Measurements from ENCODE around the gene ANKRD13C.

GRCh38 chr1:70256664-70257063 lies 97.9 kb downstream of the ANKRD13C start:
- no peak for TF ChIP-seq TAF1 (IDR thresholded peaks at IDR 0.05; ENCODE audit: borderline replicate concordance, insufficient read depth, low read length)
- TF ChIP-seq POLR2AphosphoS5 (IDR thresholded peaks at IDR 0.05; ENCODE audit: low read depth, low read length), result no peak
